ENCODE data around the gene AKR1C2.
"Not testable (repeated sequence)": the region's sequence is repeated elsewhere in the genome, so short reads cannot be mapped to it uniquely, and the experiment has no call there.

Gene AKR1C2

GRCh38 chr10:4947635-4948596 is 55.7 kb downstream of the AKR1C2 start:
- Histone ChIP-seq H3K27ac (no peak overlapping the region), H3K9ac (ENCODE audit: insufficient read length) (no peak overlapping the region), H3K4me3 (no peak overlapping the region), H3K9me3 (ENCODE audit: low read depth, low read length) (no peaks in the 10 kb centered on the region), H3K36me3 (ENCODE audit: insufficient read depth, low read length) (no peaks in the 10 kb centered on the region)
- DNase-seq (ENCODE audit: low read depth, low spot score) = no peak
- no peak for TF ChIP-seq POLR2AphosphoS5 (IDR thresholded peaks at IDR 0.05; ENCODE audit: borderline replicate concordance, low read depth, low read length)
- TF ChIP-seq FOXP2 (optimal IDR thresholded peaks at IDR 0.05; ENCODE audit: control extremely low read depth, extremely low read length, insufficient read depth) = no peak
- TF ChIP-seq EZH2 (IDR thresholded peaks at IDR 0.05) = no peak

GRCh38 chr10:4947039-4947634 is 56.5 kb downstream of the AKR1C2 start:
- TF ChIP-seq FOXP2 (optimal IDR thresholded peaks at IDR 0.05; ENCODE audit: control extremely low read depth, extremely low read length, insufficient read depth) (no peak), POLR2AphosphoS5 (IDR thresholded peaks at IDR 0.05; ENCODE audit: borderline replicate concordance, low read depth, low read length) (no peak), EZH2 (IDR thresholded peaks at IDR 0.05) (no peak)
- Histone ChIP-seq H3K27ac (no peak overlapping the region), H3K9me3 (ENCODE audit: low read depth, low read length) (no peaks in the 10 kb centered on the region), H3K4me3 (no peak overlapping the region), H3K9ac (ENCODE audit: insufficient read length) (no peak overlapping the region), H3K36me3 (ENCODE audit: insufficient read depth, low read length) (no peaks in the 10 kb centered on the region)
- DNase-seq (ENCODE audit: low read depth, low spot score) = no peak

GRCh38 chr10:4945766-4946717 is 57.6 kb downstream of the AKR1C2 start:
- TF ChIP-seq POLR2AphosphoS5 (IDR thresholded peaks at IDR 0.05; ENCODE audit: borderline replicate concordance, low read depth, low read length) = no peak
- TF ChIP-seq FOXP2 (optimal IDR thresholded peaks at IDR 0.05; ENCODE audit: control extremely low read depth, extremely low read length, insufficient read depth) = no peak
- no peak for TF ChIP-seq EZH2 (IDR thresholded peaks at IDR 0.05)

GRCh38 chr10:4944841-4945240 is 58.8 kb downstream of the AKR1C2 start:
- no peak overlapping the region for H3K9ac ChIP-seq (ENCODE audit: insufficient read length)
- H3K9me3 ChIP-seq (ENCODE audit: low read depth, low read length) = no peaks in the 10 kb centered on the region
- no peaks in the 10 kb centered on the region for H3K36me3 ChIP-seq (ENCODE audit: insufficient read depth, low read length)
- H3K4me3 ChIP-seq = no peak overlapping the region
- no peak for TF ChIP-seq POLR2AphosphoS5 (IDR thresholded peaks at IDR 0.05; ENCODE audit: borderline replicate concordance, low read depth, low read length)
- TF ChIP-seq FOXP2 (optimal IDR thresholded peaks at IDR 0.05; ENCODE audit: control extremely low read depth, extremely low read length, insufficient read depth) = no peak
- TF ChIP-seq EZH2 (IDR thresholded peaks at IDR 0.05) = no peak
- DNase-seq (ENCODE audit: low read depth, low spot score) = no peak
- H3K27ac ChIP-seq = no peak overlapping the region

More at GRCh38 chr10:4945766-4946717, 57.6 kb downstream of the AKR1C2 start:
- H3K36me3 ChIP-seq (ENCODE audit: insufficient read depth, low read length) = no peaks in the 10 kb centered on the region
- no peak overlapping the region for H3K4me3 ChIP-seq
- H3K9me3 ChIP-seq (ENCODE audit: low read depth, low read length) = no peaks in the 10 kb centered on the region
- H3K27ac ChIP-seq = no peak overlapping the region
- no peak for DNase-seq (ENCODE audit: low read depth, low spot score)
- H3K9ac ChIP-seq (ENCODE audit: insufficient read length) = no peak overlapping the region

- no peaks in the 10 kb centered on the region for H3K36me3 ChIP-seq (ENCODE audit: insufficient read depth, low read length)
- H3K9me3 ChIP-seq (ENCODE audit: low read depth, low read length) = no peaks in the 10 kb centered on the region
- H3K9ac ChIP-seq (ENCODE audit: insufficient read length) = no peak overlapping the region
- no peak for DNase-seq (ENCODE audit: low read depth, low spot score)
- H3K4me3 ChIP-seq = no peak overlapping the region
- no peak overlapping the region for H3K27ac ChIP-seq
- TF ChIP-seq POLR2AphosphoS5 (IDR thresholded peaks at IDR 0.05; ENCODE audit: borderline replicate concordance, low read depth, low read length) (no peak), FOXP2 (optimal IDR thresholded peaks at IDR 0.05; ENCODE audit: control extremely low read depth, extremely low read length, insufficient read depth) (no peak), EZH2 (IDR thresholded peaks at IDR 0.05) (no peak)
Observed at GRCh38 chr10:4943821-4944220, 59.8 kb downstream of the AKR1C2 start.

GRCh38 chr10:4943416-4943815 is 60.2 kb downstream of the AKR1C2 start:
- not testable (repeated sequence) for DNase-seq (ENCODE audit: low read depth, low spot score); H3K27ac ChIP-seq; H3K9ac ChIP-seq (ENCODE audit: insufficient read length); H3K9me3 ChIP-seq (ENCODE audit: low read depth, low read length); H3K36me3 ChIP-seq (ENCODE audit: insufficient read depth, low read length); H3K4me3 ChIP-seq

GRCh38 chr10:4942931-4943330 is 60.7 kb downstream of the AKR1C2 start:
- not testable (repeated sequence) for DNase-seq (ENCODE audit: low read depth, low spot score); H3K9me3 ChIP-seq (ENCODE audit: low read depth, low read length); H3K4me3 ChIP-seq; H3K9ac ChIP-seq (ENCODE audit: insufficient read length); H3K27ac ChIP-seq; H3K36me3 ChIP-seq (ENCODE audit: insufficient read depth, low read length)
